ENCODE results near the gene ARMC8.

DNA sequence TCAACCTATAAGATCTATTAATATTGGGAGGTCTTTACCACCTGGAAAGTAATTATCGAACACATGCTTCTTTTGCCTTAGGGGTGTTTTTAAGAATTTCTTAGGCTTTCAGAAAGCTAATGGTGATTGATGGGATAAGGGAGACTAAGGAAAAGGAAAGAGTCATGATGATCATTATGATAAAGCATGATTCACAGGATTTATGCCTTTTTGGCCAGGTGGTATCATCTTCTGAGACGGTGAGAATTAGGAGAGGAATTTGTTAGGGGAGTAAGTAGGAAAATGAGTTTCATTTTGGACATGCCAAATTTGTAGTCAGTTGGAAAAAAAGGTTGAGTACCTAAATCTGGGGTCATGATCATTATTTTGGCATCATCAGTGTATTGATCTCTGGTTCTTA, 8.9 kb downstream of the ARMC8 start:
- TF ChIP-seq SIN3A (IDR thresholded peaks at IDR 0.05; ENCODE audit: borderline replicate concordance, insufficient read depth, low read length): no peak
- TF ChIP-seq, protein P1, sequence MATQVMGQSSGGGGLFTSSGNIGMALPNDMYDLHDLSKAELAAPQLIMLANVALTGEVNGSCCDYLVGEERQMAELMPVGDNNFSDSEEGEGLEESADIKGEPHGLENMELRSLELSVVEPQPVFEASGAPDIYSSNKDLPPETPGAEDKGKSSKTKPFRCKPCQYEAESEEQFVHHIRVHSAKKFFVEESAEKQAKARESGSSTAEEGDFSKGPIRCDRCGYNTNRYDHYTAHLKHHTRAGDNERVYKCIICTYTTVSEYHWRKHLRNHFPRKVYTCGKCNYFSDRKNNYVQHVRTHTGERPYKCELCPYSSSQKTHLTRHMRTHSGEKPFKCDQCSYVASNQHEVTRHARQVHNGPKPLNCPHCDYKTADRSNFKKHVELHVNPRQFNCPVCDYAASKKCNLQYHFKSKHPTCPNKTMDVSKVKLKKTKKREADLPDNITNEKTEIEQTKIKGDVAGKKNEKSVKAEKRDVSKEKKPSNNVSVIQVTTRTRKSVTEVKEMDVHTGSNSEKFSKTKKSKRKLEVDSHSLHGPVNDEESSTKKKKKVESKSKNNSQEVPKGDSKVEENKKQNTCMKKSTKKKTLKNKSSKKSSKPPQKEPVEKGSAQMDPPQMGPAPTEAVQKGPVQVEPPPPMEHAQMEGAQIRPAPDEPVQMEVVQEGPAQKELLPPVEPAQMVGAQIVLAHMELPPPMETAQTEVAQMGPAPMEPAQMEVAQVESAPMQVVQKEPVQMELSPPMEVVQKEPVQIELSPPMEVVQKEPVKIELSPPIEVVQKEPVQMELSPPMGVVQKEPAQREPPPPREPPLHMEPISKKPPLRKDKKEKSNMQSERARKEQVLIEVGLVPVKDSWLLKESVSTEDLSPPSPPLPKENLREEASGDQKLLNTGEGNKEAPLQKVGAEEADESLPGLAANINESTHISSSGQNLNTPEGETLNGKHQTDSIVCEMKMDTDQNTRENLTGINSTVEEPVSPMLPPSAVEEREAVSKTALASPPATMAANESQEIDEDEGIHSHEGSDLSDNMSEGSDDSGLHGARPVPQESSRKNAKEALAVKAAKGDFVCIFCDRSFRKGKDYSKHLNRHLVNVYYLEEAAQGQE (IDR thresholded peaks at IDR 0.05; ENCODE audit: insufficient read depth in 1 of 2, low read depth in 2 of 2, low read length in 2 of 2): no peak

Measured in PFSK-1 (cell line).